Motor neuron (in vitro differentiated cells): ENCODE measurements around the gene CYP4A11. TPM values are rescaled to one million over a fixed set of nuclear protein-coding genes. Genes with fewer than 3 reads are reported as not detected.
"Not testable (repeated sequence)": the region's sequence is repeated elsewhere in the genome, so short reads cannot be mapped to it uniquely, and the experiment has no call there.

Experiments
- ATAC-seq, 8 experiments: fragments of 200-7000 bp; cut with Tn5 transposase; replicated peaks in 6 of 8; 2 replicates each; pipeline ENCODE4 v1.8.0; 2021; ENCODE audit warnings: mild to moderate bottlenecking in 8 of 8, moderate library complexity in 8 of 8
- H3K27ac ChIP-seq, 2 donors: fragments of 250-450 bp; sonication (Bioruptor Pico); 2 replicates each; pipeline ENCODE4 v1.9.0; 2021; ENCODE audit warnings: antibody characterized with exemption in 2 of 2, mild to moderate bottlenecking in 2 of 2, moderate library complexity in 1 of 2
- H3K4me1 ChIP-seq, 2 donors: fragments of 250-450 bp; sonication (Bioruptor Pico); replicated peaks in 1 of 2; 2 replicates each; pipeline ENCODE4 v1.6.1; 2021; ENCODE audit warnings: antibody characterized with exemption in 2 of 2, mild to moderate bottlenecking in 2 of 2, moderate library complexity in 1 of 2
- H3K4me3 ChIP-seq, 5 donors: fragments of 250-450 bp; sonication (Bioruptor Pico); 2 replicates each; pipeline ENCODE4 v1.9.0; 2021; ENCODE audit warnings: antibody characterized with exemption in 5 of 5, mild to moderate bottlenecking in 5 of 5, moderate library complexity in 4 of 5
- WGBS, 10 experiments: fragments of 450-650 bp; shearing (Covaris generic); methylation state at CpG; one replicate each; pipeline ENCODE4 v1.0.0; 2022; 5-methylcytosine and 5-hydroxymethylcytosine counted together
- in situ Hi-C, 9 experiments: fragments of 400-800 bp; cut with MboI; loops; one replicate each; pipeline ENCODE4 v1.15.0; 2021; ENCODE audit warnings: low sequenced_read_pairs in 9 of 9, low pct_unique_long_range_greater_than_20kb in 2 of 9; ENCODE audit not compliant: unreplicated experiment in 9 of 9
- total RNA-seq, 8 experiments: library from RNA; unstranded; fragments of 300-600 nt; gene quantifications; 2 replicates each; pipeline versions ENCODE4 v1.2.3 to v1.2.4, GENCODE V29; 2022

CYP4A11 gene
- total RNA-seq, 8 experiments from 2014 or later, result 0.15 to 1.0 (median 0.25) TPM; not detected in 2

- 40 to 86% methylated on average over 1 to 2 of the region's 3 CpGs; no CpG with 5 or more reads in 8 of the 10 experiments for WGBS, 10 experiments
Observed at GRCh38 chr1:46881656-46882055, 59.6 kb downstream of the CYP4A11 start.

More at GRCh38 chr1:46881656-46882055, 59.6 kb downstream of the CYP4A11 start:
- in situ Hi-C loops, H3K27ac ChIP-seq, ATAC-seq, H3K4me3 ChIP-seq, H3K4me1 ChIP-seq: not testable (repeated sequence)

Other genes with a start within 250 kb of the CYP4A11 start
- 10 to 100 TPM; 14.5 to 56.9 (median 31.0) TPM for gene EFCAB14, start 222.4 kb downstream of the CYP4A11 start, total RNA-seq
- 1 to 10 TPM in 1 of 8 experiments, under 1 TPM in 1, not detected in 6; 0.14 to 5.4 TPM for gene CYP4B1, start 142.4 kb downstream of the CYP4A11 start, total RNA-seq
- 10 to 100 TPM in 3 of 8 experiments, 1 to 10 TPM in 5; 1.4 to 52.7 (median 4.5) TPM for gene CYP4X1, start 82.2 kb upstream of the CYP4A11 start, total RNA-seq
- 10 to 100 TPM in 3 of 8 experiments, under 1 TPM in 3, not detected in 2; 0.05 to 40.1 (median 7.0) TPM for gene CYP4Z1, start 125.8 kb upstream of the CYP4A11 start, total RNA-seq
- 1 to 10 TPM in 2 of 8 experiments, under 1 TPM in 4, not detected in 2; 0.21 to 2.4 (median 0.93) TPM for gene CYP4A22, start 196.0 kb upstream of the CYP4A11 start, total RNA-seq
- 1 to 10 TPM in 2 of 8 experiments, under 1 TPM in 1, not detected in 5; 0.71 to 3.2 (median 1.0) TPM for gene PDZK1IP1, start 248.6 kb upstream of the CYP4A11 start, total RNA-seq